K562 (cell line): ENCODE results near the gene CTSS.

ENCODE experiments used
- CTCF ChIP-seq, 3 experiments: IDR thresholded peaks in 2 of 3; conservative IDR thresholded peaks in 1 of 3; 2 replicates each; pipeline ENCODE4 v1.5.1; 2011 to 2012; ENCODE audit warnings: low read length in 3 of 3, mild to moderate bottlenecking in 3 of 3, control low read depth in 2 of 3, improper control_type of control experiment in 1 of 3, inconsistent platforms in 1 of 3, low read depth in 1 of 3, mixed read lengths in 1 of 3, moderate library complexity in 1 of 3; ENCODE audit not compliant: insufficient read depth in 2 of 3
- ESRRA ChIP-seq: fragments of 450-650 bp; IDR thresholded peaks from 2 replicates; pipeline ENCODE4 v1.6.1; 2014; ENCODE audit warnings: low read depth, mild to moderate bottlenecking, moderate library complexity, borderline replicate concordance
- NBN ChIP-seq: fragments of 450-650 bp; IDR thresholded peaks from 2 replicates; pipeline ENCODE4 v1.6.1; 2016; ENCODE audit warnings: low read depth, mild to moderate bottlenecking
- NELFE ChIP-seq: IDR thresholded peaks from 2 replicates; pipeline ENCODE4 v1.6.1; 2011; ENCODE audit warnings: mild to moderate bottlenecking; ENCODE audit not compliant: insufficient read depth, insufficient read length
- SMAD4 ChIP-seq: fragments of 250-450 bp; sonication (Bioruptor Pico); conservative IDR thresholded peaks from 2 replicates; pipeline ENCODE4 v1.8.0; 2021; ENCODE audit warnings: inconsistent platforms, mild to moderate bottlenecking, moderate library complexity
- ZNF277 ChIP-seq: fragments of 250-450 bp; sonication (Bioruptor Pico); IDR thresholded peaks from 2 replicates; pipeline ENCODE4 v1.8.0; 2022; ENCODE audit warnings: inconsistent platforms, mild to moderate bottlenecking, moderate library complexity, borderline replicate concordance

- TF ChIP-seq ZNF277, result no peak
- no peak for TF ChIP-seq NELFE
- TF ChIP-seq ESRRA, result no peak
- no peak for TF ChIP-seq NBN
- TF ChIP-seq SMAD4 (CRISPR knock-in tag), result no peak
- no peak for TF ChIP-seq CTCF (IDR thresholded peaks at IDR 0.05 in 2 of 3, conservative IDR thresholded peaks at IDR 0.05 in 1 of 3; ENCODE audit: insufficient read depth in 2 of 3, low read depth in 1 of 3, low read length in 3 of 3)
Observed at GRCh38 chr1:150706091-150706490, 59.5 kb downstream of the CTSS start.
